GM19238 (cell line): Measurements from ENCODE around the gene PLCB4.

Experiments used
- DNase-seq: peaks from one replicate; pipeline ENCODE4 v3.0.0; 2011; ENCODE audit warnings: low spot score; ENCODE audit not compliant: insufficient read length

Gene PLCB4

DNA sequence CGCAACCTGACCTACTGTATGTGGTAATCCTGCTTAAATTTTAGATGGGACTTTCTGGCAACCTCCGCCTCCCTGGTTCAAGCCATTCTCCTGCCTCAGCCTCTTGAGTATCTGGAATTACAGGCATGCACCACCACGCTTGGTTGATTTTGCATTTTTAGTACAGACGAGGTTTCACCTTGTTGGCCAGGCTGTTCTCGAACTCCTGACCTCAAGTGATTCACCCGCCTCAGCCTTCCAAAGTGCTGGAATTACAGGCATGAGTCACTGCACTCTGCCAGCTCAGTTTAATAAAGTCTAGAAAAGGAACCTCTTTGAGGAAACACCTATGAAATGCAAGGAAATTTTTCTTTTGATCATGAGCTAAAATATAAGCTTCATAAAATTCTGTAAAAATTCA lies 9.0 kb upstream of the PLCB4 start:
- no peak for DNase-seq

- DNase-seq: no peak
Measured at GRCh38 chr20:9061434-9061833, 7.5 kb upstream of the PLCB4 start.

DNA sequence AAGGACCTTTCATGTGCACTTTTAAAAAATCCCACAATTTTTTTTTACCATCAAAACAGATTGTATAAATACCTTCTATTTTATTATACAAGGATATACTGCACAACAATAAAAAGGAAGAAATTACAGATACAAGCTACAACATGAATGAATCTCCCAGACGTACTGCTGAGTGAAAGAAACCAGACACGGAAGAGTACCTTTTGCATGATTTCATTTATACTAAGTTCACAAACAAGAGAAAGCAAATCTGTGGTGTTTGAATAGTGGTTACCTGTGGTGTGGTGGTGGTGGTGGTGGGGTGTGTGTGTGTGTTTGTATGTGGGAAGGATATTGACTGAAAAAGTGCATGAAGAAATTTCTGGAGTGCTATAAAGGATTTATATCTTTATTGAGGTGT lies 6.8 kb upstream of the PLCB4 start:
- DNase-seq: no peak

- no peak for DNase-seq
Measured at GRCh38 chr20:9066191-9066590, 2.7 kb upstream of the PLCB4 start.

DNA sequence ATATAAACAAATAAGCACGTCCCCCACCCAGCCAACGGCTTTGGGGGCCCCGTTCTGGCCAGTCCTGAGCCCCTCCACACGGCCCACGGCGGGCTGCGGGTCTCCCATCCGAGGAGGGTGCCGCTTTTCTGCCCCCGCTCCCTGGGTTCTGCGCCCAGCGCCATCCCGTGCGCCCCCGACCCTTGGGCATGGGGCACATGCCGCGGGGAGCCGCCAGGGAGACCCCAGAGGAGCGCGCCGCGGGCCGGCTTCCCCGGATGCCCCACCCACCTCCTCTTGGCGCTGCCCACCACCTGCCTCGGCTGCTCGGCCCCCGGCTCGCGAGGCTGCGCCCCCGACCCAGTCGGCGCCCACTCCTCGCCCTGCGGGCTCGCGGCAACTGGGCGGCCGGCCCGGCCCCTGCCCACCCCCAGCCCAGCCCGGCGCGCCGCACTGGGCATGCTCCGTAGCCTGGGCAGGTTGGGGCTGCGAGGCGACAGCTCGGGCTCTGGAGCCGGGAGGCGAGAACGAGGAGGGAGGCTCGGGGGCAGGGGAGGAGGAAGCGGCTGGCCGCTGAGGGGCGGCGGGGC lies 570 bp upstream of the PLCB4 start:
- DNase-seq: no peak

DNA sequence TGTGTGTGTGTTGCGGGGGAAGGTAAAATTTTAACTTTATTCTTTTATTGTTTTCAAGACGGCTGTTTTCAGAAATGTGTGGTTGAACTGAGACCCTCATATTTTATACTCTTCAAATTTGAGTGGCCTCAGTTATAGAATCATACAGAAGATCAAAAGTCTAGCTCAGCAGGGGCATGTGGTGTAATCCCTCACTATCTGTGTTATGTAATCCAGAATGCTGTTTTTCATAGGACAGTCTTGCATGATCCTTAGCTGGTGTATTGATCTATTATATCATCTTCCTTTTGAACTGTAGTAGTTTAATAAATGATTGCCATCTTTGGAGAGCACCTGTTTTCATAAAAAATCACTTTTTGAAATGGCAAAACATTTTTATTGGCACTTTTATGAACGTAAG lies 1.4 kb downstream of the PLCB4 start:
- DNase-seq: no peak

GRCh38 chr20:9071976-9072726 lies 3.3 kb downstream of the PLCB4 start:
- DNase-seq: no peak

DNA sequence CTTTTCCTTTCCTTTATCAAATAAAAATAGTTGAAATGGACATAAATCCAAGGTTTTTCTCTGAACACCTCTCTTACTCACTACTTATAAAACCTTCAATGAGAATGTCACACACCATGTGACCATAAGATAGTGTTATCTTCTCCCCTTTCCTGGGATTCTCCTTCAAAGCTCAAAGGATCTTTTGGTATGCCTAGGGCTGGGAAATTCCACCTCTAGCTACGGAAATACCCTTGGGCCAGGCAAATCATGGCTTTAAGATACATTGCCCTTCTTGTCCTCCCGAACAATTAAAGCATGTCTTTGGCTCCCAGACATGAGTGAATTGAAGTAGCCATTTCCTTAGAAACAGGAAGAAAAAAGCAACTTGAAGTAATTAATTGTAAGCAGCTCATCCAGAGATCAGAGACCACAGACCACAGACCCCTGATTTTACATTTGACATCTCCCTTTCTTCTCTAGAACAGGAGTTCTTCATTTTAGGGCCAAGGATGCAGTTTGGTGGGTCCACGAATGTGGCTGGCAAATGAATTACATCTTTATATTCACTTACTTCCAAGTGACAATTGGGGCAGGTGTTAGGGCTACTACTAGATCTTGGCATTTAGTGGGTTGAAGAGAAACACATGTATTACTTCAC lies 4.1 kb downstream of the PLCB4 start:
- DNase-seq: no peak

DNA sequence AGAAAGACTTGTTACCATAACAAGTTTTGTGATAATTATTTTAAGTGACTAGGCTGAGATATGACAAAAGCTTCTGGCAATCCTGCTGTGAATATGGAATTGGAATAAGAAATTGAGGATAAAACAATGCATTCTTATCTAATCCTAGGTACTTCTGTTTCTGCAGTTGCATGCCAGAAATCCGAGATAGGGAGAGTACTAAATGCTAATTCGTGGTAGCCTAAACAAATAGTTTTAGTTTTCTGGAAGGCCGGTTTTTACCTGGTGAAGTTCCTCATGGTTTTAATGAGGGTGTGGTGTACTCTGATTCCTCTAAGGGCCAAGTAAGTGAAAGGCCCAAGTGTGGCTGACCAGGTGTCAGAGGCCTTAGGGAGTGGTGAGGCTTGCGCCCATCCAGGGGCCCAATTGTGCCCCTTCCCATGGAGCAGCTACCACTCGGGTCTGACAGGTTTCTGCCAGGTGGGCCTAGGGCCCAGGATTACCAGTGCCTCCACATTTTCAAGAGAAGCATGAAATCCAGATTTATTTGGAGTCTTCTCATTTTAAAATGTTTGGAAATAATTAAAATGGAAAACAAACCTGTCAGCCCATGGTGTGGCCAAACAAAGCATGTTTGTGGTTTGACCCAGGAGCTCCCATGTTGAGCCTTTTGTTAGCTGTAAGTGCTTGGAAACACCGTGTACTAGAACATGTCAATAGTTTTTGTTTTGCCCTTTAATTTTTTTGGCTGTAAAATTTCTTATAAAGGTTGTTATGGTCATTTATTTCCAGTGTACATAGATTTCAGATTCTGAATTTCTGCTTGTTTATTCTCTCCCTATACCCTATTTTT lies 6.6 kb downstream of the PLCB4 start:
- DNase-seq: no peak

DNA sequence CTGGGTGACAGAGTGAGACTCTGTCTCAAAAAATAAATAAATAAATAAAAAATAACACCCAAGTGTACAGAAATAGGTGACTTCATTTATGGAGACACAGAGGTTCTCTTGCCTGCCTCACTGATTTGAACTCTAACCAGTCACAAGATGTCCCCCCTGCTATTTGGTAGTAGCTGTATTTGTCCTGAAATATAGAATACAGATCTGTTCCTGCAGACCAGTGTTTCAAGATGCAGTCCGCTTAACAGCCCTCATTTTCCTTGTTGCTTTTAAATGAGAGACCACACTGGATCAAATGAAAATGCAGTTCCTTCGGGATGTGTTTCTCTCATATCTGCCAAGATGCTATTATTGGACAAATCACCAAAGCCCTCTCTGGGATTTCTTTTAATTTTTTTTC lies 7.6 kb downstream of the PLCB4 start:
- no peak for DNase-seq

GRCh38 chr20:9078826-9079731 lies 10.2 kb downstream of the PLCB4 start:
- DNase-seq: no peak

GRCh38 chr20:9081423-9081966 lies 12.6 kb downstream of the PLCB4 start:
- no peak for DNase-seq

- DNase-seq: no peak
Measured at GRCh38 chr20:9082741-9083140, 13.9 kb downstream of the PLCB4 start.

- DNase-seq: no peak
Measured at GRCh38 chr20:9087531-9088217, 18.8 kb downstream of the PLCB4 start.

DNA sequence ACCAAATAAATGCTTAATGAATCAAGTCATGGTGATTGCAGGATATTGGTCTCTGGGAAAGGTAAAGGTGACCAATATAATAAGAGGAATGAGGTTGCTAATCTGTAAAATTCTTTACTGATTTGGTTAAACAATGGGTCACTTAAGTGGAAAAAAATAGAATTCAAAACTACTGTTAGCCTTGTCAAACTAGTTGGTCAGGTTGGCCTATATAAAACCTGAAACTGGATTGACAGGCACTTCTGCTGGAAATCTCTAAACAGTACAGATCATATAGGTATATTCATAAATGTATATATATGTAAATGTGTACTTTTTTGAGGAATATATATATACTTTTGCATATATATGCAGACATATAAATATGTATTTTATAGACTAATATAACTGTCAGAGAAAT lies 19.7 kb downstream of the PLCB4 start:
- DNase-seq: no peak

- DNase-seq: no peak
Measured at GRCh38 chr20:9092113-9092512, 23.2 kb downstream of the PLCB4 start.

GRCh38 chr20:9092655-9093054 lies 23.8 kb downstream of the PLCB4 start:
- DNase-seq: no peak

- no peak for DNase-seq
Measured at GRCh38 chr20:9093218-9093957, 24.5 kb downstream of the PLCB4 start.

DNA sequence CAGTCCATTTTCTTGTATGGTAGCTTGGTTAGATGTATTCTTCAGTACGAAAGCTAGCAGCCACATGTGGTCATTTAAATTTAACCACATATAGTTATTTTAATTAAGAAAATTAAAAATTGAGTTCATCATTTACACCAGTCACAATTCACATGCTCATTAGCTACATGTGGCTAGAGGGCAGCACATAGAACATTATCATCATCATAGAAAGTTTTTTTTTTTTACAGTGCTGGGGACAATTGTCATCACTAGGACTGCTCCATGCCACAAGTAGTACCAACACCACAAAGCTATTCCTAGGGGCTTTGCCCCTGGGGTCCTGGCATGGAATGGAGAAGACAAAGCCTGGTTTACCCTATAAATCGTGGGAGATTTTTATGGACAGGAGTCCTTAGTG lies 30.5 kb downstream of the PLCB4 start:
- DNase-seq: no peak
